Liver (tissue), 9 donors: Measurements from ENCODE around the gene GATAD2B. TPM values are rescaled to one million over a fixed set of nuclear protein-coding genes. Genes with fewer than 3 reads are reported as not detected.

ENCODE experiments used
- DNase-seq: peaks from one replicate; pipeline ENCODE4 v3.0.0-alpha.2; 2017; ENCODE audit warnings: low spot score
- H3K27ac ChIP-seq, 2 donors: one replicate each; pipeline ENCODE4 v1.7.0; 2013; ENCODE audit warnings: inconsistent platforms in 2 of 2, low read length in 2 of 2, control low read depth in 1 of 2, low read depth in 1 of 2, mild to moderate bottlenecking in 1 of 2
- H3K27me3 ChIP-seq, 4 donors: one replicate each; pipeline versions ENCODE4 v1.6.1 to v1.7.0; 2013; ENCODE audit warnings: low read length in 3 of 4, inconsistent platforms in 1 of 4, mild to moderate bottlenecking in 1 of 4, moderate library complexity in 1 of 4; ENCODE audit not compliant: control insufficient read depth in 4 of 4, insufficient read depth in 4 of 4
- H3K36me3 ChIP-seq, 4 donors: one replicate each; pipeline versions ENCODE4 v1.6.1 to v1.7.0; 2013; ENCODE audit warnings: low read length in 3 of 4, mild to moderate bottlenecking in 3 of 4, low read depth in 1 of 4, moderate library complexity in 1 of 4; ENCODE audit not compliant: control insufficient read depth in 4 of 4, insufficient read depth in 3 of 4
- H3K4me1 ChIP-seq, 4 donors: one replicate each; pipeline versions ENCODE4 v1.6.1 to v1.7.0; 2013; ENCODE audit warnings: low read length in 3 of 4, mild to moderate bottlenecking in 3 of 4, moderate library complexity in 1 of 4; ENCODE audit not compliant: control insufficient read depth in 4 of 4, insufficient read depth in 4 of 4
- H3K4me3 ChIP-seq, 3 donors: one replicate each; pipeline versions ENCODE4 v1.6.1 to v1.7.0; 2013; ENCODE audit warnings: low read length in 3 of 3, control low read depth in 1 of 3, low read depth in 1 of 3, mild to moderate bottlenecking in 1 of 3
- H3K9ac ChIP-seq, 2 donors: one replicate each; pipeline ENCODE4 v1.7.0; 2013; ENCODE audit warnings: low read length in 2 of 2, mild to moderate bottlenecking in 2 of 2, moderate library complexity in 2 of 2, control low read depth in 1 of 2, low read depth in 1 of 2
- H3K9me3 ChIP-seq, 4 donors: one replicate each; pipeline versions ENCODE4 v1.6.1 to v1.7.0; 2013; ENCODE audit warnings: low read length in 3 of 4; ENCODE audit not compliant: control insufficient read depth in 4 of 4
- EGR1 ChIP-seq, 2 donors: IDR thresholded peaks; 2 replicates each; pipeline ENCODE4 v1.6.1; 2016 to 2018; ENCODE audit warnings: antibody characterized with exemption in 2 of 2, low read depth in 2 of 2
- FOXA1 ChIP-seq: IDR thresholded peaks from 2 replicates; pipeline ENCODE4 v1.6.1; 2016; ENCODE audit warnings: antibody characterized with exemption
- FOXA2 ChIP-seq: IDR thresholded peaks from 2 replicates; pipeline ENCODE4 v1.6.1; 2016; ENCODE audit warnings: antibody characterized with exemption
- GABPA ChIP-seq, 2 donors: IDR thresholded peaks in 1 of 2; conservative IDR thresholded peaks in 1 of 2; 2 replicates each; pipeline ENCODE4 v1.6.1; 2016; ENCODE audit warnings: antibody characterized with exemption in 2 of 2, mild to moderate bottlenecking in 1 of 2, moderate library complexity in 1 of 2
- HNF4A ChIP-seq, 2 donors: conservative IDR thresholded peaks; 2 replicates each; pipeline ENCODE4 v1.6.1; 2016; ENCODE audit warnings: antibody characterized with exemption in 2 of 2, mild to moderate bottlenecking in 2 of 2
- HNF4G ChIP-seq: IDR thresholded peaks from 2 replicates; pipeline ENCODE4 v1.6.1; 2016; ENCODE audit warnings: antibody characterized with exemption
- JUND ChIP-seq, 2 donors: IDR thresholded peaks; 2 replicates each; pipeline ENCODE4 v1.6.1; 2016; ENCODE audit warnings: antibody characterized with exemption in 2 of 2
- MAX ChIP-seq: IDR thresholded peaks from 2 replicates; pipeline ENCODE4 v1.6.1; 2016; ENCODE audit warnings: antibody characterized with exemption
- NR2F2 ChIP-seq: IDR thresholded peaks from 2 replicates; pipeline ENCODE4 v1.6.1; 2016; ENCODE audit warnings: antibody characterized with exemption
- REST ChIP-seq: IDR thresholded peaks from 2 replicates; pipeline ENCODE4 v1.6.1; 2016; ENCODE audit warnings: antibody characterized with exemption, mild to moderate bottlenecking
- SP1 ChIP-seq: IDR thresholded peaks from 2 replicates; pipeline ENCODE4 v1.6.1; 2018; ENCODE audit warnings: antibody characterized with exemption, mild to moderate bottlenecking
- TAF1 ChIP-seq: conservative IDR thresholded peaks from 2 replicates; pipeline ENCODE4 v1.6.1; 2016; ENCODE audit warnings: antibody characterized with exemption, mild to moderate bottlenecking
- WGBS: extraction: QIAGEN DNeasy Blood & Tissue Kit; methylation state at CpG from one replicate; pipeline ENCODE4 v1.1.7; 2013; 5-methylcytosine and 5-hydroxymethylcytosine counted together
- polyA plus RNA-seq, 2 donors: library from polyadenylated mRNA; stranded (reverse) in 1 of 2; unstranded in 1 of 2; fragments of 200-250 nt in 1 of 2; fragments of >200 nt in 1 of 2; fragmentation: Nextera tagmentation in 1 of 2; extraction: Ambion mirVana in 1 of 2; gene quantifications; one replicate each; pipeline versions ENCODE4 v1.2.1 to v1.2.3, GENCODE V29; 2013 to 2015
- total RNA-seq, 2 donors: library from RNA; depleted of rRNA; stranded (reverse); fragments of >200 nt; gene quantifications; one replicate each; pipeline ENCODE4 v1.2.3, GENCODE V29; 2014
- TF ChIP-seq, protein P1 (sequence below): IDR thresholded peaks from 2 replicates; pipeline ENCODE4 v1.6.1; 2016; ENCODE audit warnings: antibody characterized with exemption
- TF ChIP-seq, protein P2 (sequence below): IDR thresholded peaks from 2 replicates; pipeline ENCODE4 v1.6.1; 2016; ENCODE audit warnings: antibody characterized with exemption
- TF ChIP-seq, protein P3 (sequence below): fragments of 150-350 bp; IDR thresholded peaks from 2 replicates; pipeline ENCODE4 v1.5.1; 2017; ENCODE audit warnings: improper control_type of control experiment, low read depth, low read length; ENCODE audit not compliant: missing input control
- donor health status: healthy.
- donor health status: healthy.
- donor health status: healthy.
- donor health status: healthy.
- donor health status: healthy.

GATAD2B gene
- total and polyA plus RNA-seq, 4 donors = 3.2 to 4.9 (median 3.9) TPM

- 89% methylated on average over 12 of the region's 12 CpGs for WGBS
- DNase-seq = no peak
- H3K36me3 ChIP-seq = no peaks in the 10 kb centered on the region
- peaks cover 3 to 17% (median 11%) of the 10 kb centered on the region in 4 donors for H3K4me1 ChIP-seq
- H3K4me3 ChIP-seq = no peak overlapping the region
- H3K27ac ChIP-seq = no peak overlapping the region
- no peaks in the 10 kb centered on the region for H3K9me3 ChIP-seq
- H3K27me3 ChIP-seq = no peaks in the 10 kb centered on the region
- no peak for TF ChIP-seq MAX
- TF ChIP-seq TAF1 = no peak
- no peak for TF ChIP-seq HNF4G
- no peak for TF ChIP-seq NR2F2
- TF ChIP-seq JUND (IDR thresholded peaks at IDR 0.05) = no peak
- TF ChIP-seq GABPA (IDR thresholded peaks at IDR 0.05 in 1 of 2, conservative IDR thresholded peaks at IDR 0.05 in 1 of 2) = no peak
- no peak for TF ChIP-seq EGR1 (IDR thresholded peaks at IDR 0.05; ENCODE audit: low read depth in 2 of 2)
- TF ChIP-seq, protein P1, sequence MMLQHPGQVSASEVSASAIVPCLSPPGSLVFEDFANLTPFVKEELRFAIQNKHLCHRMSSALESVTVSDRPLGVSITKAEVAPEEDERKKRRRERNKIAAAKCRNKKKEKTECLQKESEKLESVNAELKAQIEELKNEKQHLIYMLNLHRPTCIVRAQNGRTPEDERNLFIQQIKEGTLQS = no peak
- TF ChIP-seq, protein P2, sequence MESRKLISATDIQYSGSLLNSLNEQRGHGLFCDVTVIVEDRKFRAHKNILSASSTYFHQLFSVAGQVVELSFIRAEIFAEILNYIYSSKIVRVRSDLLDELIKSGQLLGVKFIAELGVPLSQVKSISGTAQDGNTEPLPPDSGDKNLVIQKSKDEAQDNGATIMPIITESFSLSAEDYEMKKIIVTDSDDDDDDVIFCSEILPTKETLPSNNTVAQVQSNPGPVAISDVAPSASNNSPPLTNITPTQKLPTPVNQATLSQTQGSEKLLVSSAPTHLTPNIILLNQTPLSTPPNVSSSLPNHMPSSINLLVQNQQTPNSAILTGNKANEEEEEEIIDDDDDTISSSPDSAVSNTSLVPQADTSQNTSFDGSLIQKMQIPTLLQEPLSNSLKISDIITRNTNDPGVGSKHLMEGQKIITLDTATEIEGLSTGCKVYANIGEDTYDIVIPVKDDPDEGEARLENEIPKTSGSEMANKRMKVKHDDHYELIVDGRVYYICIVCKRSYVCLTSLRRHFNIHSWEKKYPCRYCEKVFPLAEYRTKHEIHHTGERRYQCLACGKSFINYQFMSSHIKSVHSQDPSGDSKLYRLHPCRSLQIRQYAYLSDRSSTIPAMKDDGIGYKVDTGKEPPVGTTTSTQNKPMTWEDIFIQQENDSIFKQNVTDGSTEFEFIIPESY = no peak
- TF ChIP-seq SP1 = no peak
- no peak for TF ChIP-seq FOXA1
- no peak for TF ChIP-seq FOXA2
- TF ChIP-seq, protein P3, sequence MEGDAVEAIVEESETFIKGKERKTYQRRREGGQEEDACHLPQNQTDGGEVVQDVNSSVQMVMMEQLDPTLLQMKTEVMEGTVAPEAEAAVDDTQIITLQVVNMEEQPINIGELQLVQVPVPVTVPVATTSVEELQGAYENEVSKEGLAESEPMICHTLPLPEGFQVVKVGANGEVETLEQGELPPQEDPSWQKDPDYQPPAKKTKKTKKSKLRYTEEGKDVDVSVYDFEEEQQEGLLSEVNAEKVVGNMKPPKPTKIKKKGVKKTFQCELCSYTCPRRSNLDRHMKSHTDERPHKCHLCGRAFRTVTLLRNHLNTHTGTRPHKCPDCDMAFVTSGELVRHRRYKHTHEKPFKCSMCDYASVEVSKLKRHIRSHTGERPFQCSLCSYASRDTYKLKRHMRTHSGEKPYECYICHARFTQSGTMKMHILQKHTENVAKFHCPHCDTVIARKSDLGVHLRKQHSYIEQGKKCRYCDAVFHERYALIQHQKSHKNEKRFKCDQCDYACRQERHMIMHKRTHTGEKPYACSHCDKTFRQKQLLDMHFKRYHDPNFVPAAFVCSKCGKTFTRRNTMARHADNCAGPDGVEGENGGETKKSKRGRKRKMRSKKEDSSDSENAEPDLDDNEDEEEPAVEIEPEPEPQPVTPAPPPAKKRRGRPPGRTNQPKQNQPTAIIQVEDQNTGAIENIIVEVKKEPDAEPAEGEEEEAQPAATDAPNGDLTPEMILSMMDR = no peak
- TF ChIP-seq REST = no peak
- no peak for TF ChIP-seq HNF4A (conservative IDR thresholded peaks at IDR 0.05)
- no peak overlapping the region for H3K9ac ChIP-seq
Measured at GRCh38 chr1:153793973-153794615, 128.7 kb downstream of the GATAD2B start.
